ENCODE measurements around the gene TMEM218. TPM values are rescaled to one million over a fixed set of nuclear protein-coding genes. Genes with fewer than 3 reads are reported as not detected.

The TMEM218 gene
- total RNA-seq, 1 donor from 2014 or later, result 11.9 TPM

- H3K27ac Mint-ChIP-seq (ENCODE audit: unreplicated experiment), result no peak overlapping the region
These were observed 3.1 kb upstream of the TMEM218 start for GRCh38 chr11:125114518-125114917.

DNA sequence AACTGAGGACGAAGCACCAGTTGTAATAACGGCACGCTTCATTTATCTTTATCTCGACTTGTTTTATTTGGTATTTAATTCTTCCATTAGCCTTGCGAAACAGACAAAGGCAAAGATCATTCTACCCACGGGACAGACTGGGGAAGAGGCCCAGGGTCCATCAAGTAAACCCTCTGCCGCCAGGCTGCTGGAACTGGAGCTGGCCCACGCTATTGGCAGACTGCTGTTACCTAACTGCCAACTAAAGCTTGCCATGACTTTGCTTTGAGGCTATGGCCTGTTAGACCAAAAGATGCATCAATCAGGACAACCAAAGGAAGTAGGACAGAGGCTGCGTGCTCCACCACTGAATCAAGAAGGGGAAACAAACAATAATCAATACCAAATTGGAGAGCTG lies 780 bp upstream of the TMEM218 start:
- H3K36me3 Mint-ChIP-seq (ENCODE audit: low read depth, unreplicated experiment), result no peaks in the 10 kb centered on the region
- Histone ChIP-seq H4K20me1 (ENCODE audit: insufficient read depth, low read length) (no peaks in the 10 kb centered on the region), H3K27me3 (ENCODE audit: insufficient read depth, low read length) (no peaks in the 10 kb centered on the region), H3K9me3 (ENCODE audit: insufficient read depth, low read depth, low read length) (no peaks in the 10 kb centered on the region), H3K4me1 (ENCODE audit: insufficient read depth, low read length) (peaks cover 13% of the 10 kb centered on the region), H3K36me3 (ENCODE audit: insufficient read depth, low read length) (no peaks in the 10 kb centered on the region), H3K4me3 (ENCODE audit: insufficient read depth, low read depth, low read length) (peak overlapping the region; percentile 51), H3K4me2 (ENCODE audit: low read length) (peak overlapping the region; percentile 100), H3K79me2 (ENCODE audit: insufficient read depth, low read length) (peaks cover 10% of the 10 kb centered on the region), H2AFZ (ENCODE audit: low read depth, low read length) (peak overlapping the region; percentile 93), H3K27ac (ENCODE audit: low read depth, low read length) (peak overlapping the region; percentile 55), H3K9ac (ENCODE audit: low read length) (peak overlapping the region; percentile 62)
- H3K4me3 Mint-ChIP-seq (ENCODE audit: unreplicated experiment), result peak overlapping the region; percentile 100
- H3K27ac Mint-ChIP-seq (ENCODE audit: unreplicated experiment), result peak overlapping the region; percentile 93
- FAIRE-seq, result no peak
- TF ChIP-seq CTCF (IDR thresholded peaks at IDR 0.05; ENCODE audit: insufficient read depth, low read depth, low read length), result no peak
- TF ChIP-seq EZH2 (IDR thresholded peaks at IDR 0.05; ENCODE audit: insufficient read depth, low read length), result no peak
- peaks cover 6% of the 10 kb centered on the region for H3K4me1 Mint-ChIP-seq (ENCODE audit: low read depth, unreplicated experiment)
- H3K27me3 Mint-ChIP-seq (ENCODE audit: low read depth, unreplicated experiment), result no peaks in the 10 kb centered on the region
- no peaks in the 10 kb centered on the region for H3K9me3 Mint-ChIP-seq (ENCODE audit: unreplicated experiment)
- no peak for DNase-seq (ENCODE audit: low read depth)

More at GRCh38 chr11:125114518-125114917, 3.1 kb upstream of the TMEM218 start:
- H3K4me1 ChIP-seq (ENCODE audit: insufficient read depth, low read length), result peaks cover 13% of the 10 kb centered on the region
- TF ChIP-seq EZH2 (IDR thresholded peaks at IDR 0.05; ENCODE audit: insufficient read depth, low read length) (no peak), CTCF (IDR thresholded peaks at IDR 0.05; ENCODE audit: insufficient read depth, low read depth, low read length) (no peak)
- peaks cover 10% of the 10 kb centered on the region for H3K79me2 ChIP-seq (ENCODE audit: insufficient read depth, low read length)
- no peak overlapping the region for H3K27ac ChIP-seq (ENCODE audit: low read depth, low read length)
- no peaks in the 10 kb centered on the region for H3K9me3 ChIP-seq (ENCODE audit: insufficient read depth, low read depth, low read length)
- Mint-ChIP-seq H3K4me1 (ENCODE audit: low read depth, unreplicated experiment) (peaks cover 6% of the 10 kb centered on the region), H3K9me3 (ENCODE audit: unreplicated experiment) (no peaks in the 10 kb centered on the region), H3K27me3 (ENCODE audit: low read depth, unreplicated experiment) (no peaks in the 10 kb centered on the region), H3K4me3 (ENCODE audit: unreplicated experiment) (no peak overlapping the region), H3K36me3 (ENCODE audit: low read depth, unreplicated experiment) (no peaks in the 10 kb centered on the region)
- H2AFZ ChIP-seq (ENCODE audit: low read depth, low read length), result no peak overlapping the region
- no peak for FAIRE-seq
- no peaks in the 10 kb centered on the region for H3K27me3 ChIP-seq (ENCODE audit: insufficient read depth, low read length)
- H4K20me1 ChIP-seq (ENCODE audit: insufficient read depth, low read length), result no peaks in the 10 kb centered on the region
- no peak overlapping the region for H3K4me3 ChIP-seq (ENCODE audit: insufficient read depth, low read depth, low read length)
- no peak for DNase-seq (ENCODE audit: low read depth)
- H3K36me3 ChIP-seq (ENCODE audit: insufficient read depth, low read length), result no peaks in the 10 kb centered on the region
- H3K9ac ChIP-seq (ENCODE audit: low read length), result no peak overlapping the region
- no peak overlapping the region for H3K4me2 ChIP-seq (ENCODE audit: low read length)

DNA sequence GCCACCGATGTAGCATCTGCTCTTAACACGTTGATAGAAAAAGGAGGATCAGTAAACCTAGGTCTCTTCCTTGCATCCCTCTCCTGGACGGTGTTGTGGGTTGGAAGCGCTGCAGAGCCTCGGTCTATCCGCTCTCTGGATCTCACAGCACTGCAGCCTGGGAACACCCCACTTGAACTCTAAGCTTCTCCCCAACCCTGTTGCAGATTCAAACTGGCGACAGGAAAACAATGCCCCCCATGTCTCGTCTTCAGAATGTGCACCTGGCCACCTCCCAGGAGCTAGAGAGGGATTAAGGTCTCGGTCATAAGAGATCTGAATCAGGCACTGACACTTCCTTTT lies 454 bp downstream of the TMEM218 start:
- peak overlapping the region; percentile 98 for H3K4me3 ChIP-seq (ENCODE audit: insufficient read depth, low read depth, low read length)
- TF ChIP-seq CTCF (IDR thresholded peaks at IDR 0.05; ENCODE audit: insufficient read depth, low read depth, low read length) (no peak), EZH2 (IDR thresholded peaks at IDR 0.05; ENCODE audit: insufficient read depth, low read length) (no peak)
- Mint-ChIP-seq H3K27ac (ENCODE audit: unreplicated experiment) (peak overlapping the region; percentile 90), H3K4me1 (ENCODE audit: low read depth, unreplicated experiment) (peaks cover 6% of the 10 kb centered on the region), H3K27me3 (ENCODE audit: low read depth, unreplicated experiment) (no peaks in the 10 kb centered on the region), H3K9me3 (ENCODE audit: unreplicated experiment) (no peaks in the 10 kb centered on the region), H3K36me3 (ENCODE audit: low read depth, unreplicated experiment) (no peaks in the 10 kb centered on the region), H3K4me3 (ENCODE audit: unreplicated experiment) (peak overlapping the region; percentile 100)
- no peaks in the 10 kb centered on the region for H3K36me3 ChIP-seq (ENCODE audit: insufficient read depth, low read length)
- H3K79me2 ChIP-seq (ENCODE audit: insufficient read depth, low read length), result peaks cover 10% of the 10 kb centered on the region
- H3K9me3 ChIP-seq (ENCODE audit: insufficient read depth, low read depth, low read length), result no peaks in the 10 kb centered on the region
- no peaks in the 10 kb centered on the region for H3K27me3 ChIP-seq (ENCODE audit: insufficient read depth, low read length)
- H3K27ac ChIP-seq (ENCODE audit: low read depth, low read length), result peak overlapping the region; percentile 79
- DNase-seq (ENCODE audit: low read depth) (no peak), FAIRE-seq (no peak)
- peak overlapping the region; percentile 97 for H2AFZ ChIP-seq (ENCODE audit: low read depth, low read length)
- peak overlapping the region; percentile 93 for H3K9ac ChIP-seq (ENCODE audit: low read length)
- H3K4me2 ChIP-seq (ENCODE audit: low read length), result peak overlapping the region; percentile 100
- H4K20me1 ChIP-seq (ENCODE audit: insufficient read depth, low read length), result no peaks in the 10 kb centered on the region
- peaks cover 13% of the 10 kb centered on the region for H3K4me1 ChIP-seq (ENCODE audit: insufficient read depth, low read length)
